Memory B cell (primary cell): Measurements from ENCODE around the gene INPP5J.
"Not testable (repeated sequence)": the region's sequence is repeated elsewhere in the genome, so short reads cannot be mapped to it uniquely, and the experiment has no call there.

Source experiments
- ATAC-seq: fragments of 150-1000 bp; cut with Tn5 transposase; 2 replicates; pipeline ENCODE4 v1.10.0; 2021; ENCODE audit warnings: low read depth, mild to moderate bottlenecking, moderate library complexity
- DNase-seq, 2 donors: peaks; one replicate each; pipeline ENCODE4 v3.0.0; 2022; ENCODE audit warnings: low spot score in 2 of 2
- H3K27ac Mint-ChIP-seq: one replicate; pipeline ENCODE4 v1.8.0; 2022; ENCODE audit warnings: mild to moderate bottlenecking, moderate library complexity, mixed read lengths
- H3K27me3 Mint-ChIP-seq: one replicate; pipeline ENCODE4 v1.8.0; 2022; ENCODE audit warnings: mixed read lengths
- H3K36me3 Mint-ChIP-seq: one replicate; pipeline ENCODE4 v1.8.0; 2022; ENCODE audit warnings: mild to moderate bottlenecking, mixed read lengths
- H3K4me1 Mint-ChIP-seq: one replicate; pipeline ENCODE4 v1.8.0; 2022; ENCODE audit warnings: mixed read lengths
- H3K4me3 Mint-ChIP-seq: one replicate; pipeline ENCODE4 v1.8.0; 2022; ENCODE audit warnings: mild to moderate bottlenecking, moderate library complexity, mixed read lengths
- H3K9me3 Mint-ChIP-seq: one replicate; pipeline ENCODE4 v1.8.0; 2022; ENCODE audit warnings: mixed read lengths

INPP5J gene, protein sequence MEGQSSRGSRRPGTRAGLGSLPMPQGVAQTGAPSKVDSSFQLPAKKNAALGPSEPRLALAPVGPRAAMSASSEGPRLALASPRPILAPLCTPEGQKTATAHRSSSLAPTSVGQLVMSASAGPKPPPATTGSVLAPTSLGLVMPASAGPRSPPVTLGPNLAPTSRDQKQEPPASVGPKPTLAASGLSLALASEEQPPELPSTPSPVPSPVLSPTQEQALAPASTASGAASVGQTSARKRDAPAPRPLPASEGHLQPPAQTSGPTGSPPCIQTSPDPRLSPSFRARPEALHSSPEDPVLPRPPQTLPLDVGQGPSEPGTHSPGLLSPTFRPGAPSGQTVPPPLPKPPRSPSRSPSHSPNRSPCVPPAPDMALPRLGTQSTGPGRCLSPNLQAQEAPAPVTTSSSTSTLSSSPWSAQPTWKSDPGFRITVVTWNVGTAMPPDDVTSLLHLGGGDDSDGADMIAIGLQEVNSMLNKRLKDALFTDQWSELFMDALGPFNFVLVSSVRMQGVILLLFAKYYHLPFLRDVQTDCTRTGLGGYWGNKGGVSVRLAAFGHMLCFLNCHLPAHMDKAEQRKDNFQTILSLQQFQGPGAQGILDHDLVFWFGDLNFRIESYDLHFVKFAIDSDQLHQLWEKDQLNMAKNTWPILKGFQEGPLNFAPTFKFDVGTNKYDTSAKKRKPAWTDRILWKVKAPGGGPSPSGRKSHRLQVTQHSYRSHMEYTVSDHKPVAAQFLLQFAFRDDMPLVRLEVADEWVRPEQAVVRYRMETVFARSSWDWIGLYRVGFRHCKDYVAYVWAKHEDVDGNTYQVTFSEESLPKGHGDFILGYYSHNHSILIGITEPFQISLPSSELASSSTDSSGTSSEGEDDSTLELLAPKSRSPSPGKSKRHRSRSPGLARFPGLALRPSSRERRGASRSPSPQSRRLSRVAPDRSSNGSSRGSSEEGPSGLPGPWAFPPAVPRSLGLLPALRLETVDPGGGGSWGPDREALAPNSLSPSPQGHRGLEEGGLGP

DNA sequence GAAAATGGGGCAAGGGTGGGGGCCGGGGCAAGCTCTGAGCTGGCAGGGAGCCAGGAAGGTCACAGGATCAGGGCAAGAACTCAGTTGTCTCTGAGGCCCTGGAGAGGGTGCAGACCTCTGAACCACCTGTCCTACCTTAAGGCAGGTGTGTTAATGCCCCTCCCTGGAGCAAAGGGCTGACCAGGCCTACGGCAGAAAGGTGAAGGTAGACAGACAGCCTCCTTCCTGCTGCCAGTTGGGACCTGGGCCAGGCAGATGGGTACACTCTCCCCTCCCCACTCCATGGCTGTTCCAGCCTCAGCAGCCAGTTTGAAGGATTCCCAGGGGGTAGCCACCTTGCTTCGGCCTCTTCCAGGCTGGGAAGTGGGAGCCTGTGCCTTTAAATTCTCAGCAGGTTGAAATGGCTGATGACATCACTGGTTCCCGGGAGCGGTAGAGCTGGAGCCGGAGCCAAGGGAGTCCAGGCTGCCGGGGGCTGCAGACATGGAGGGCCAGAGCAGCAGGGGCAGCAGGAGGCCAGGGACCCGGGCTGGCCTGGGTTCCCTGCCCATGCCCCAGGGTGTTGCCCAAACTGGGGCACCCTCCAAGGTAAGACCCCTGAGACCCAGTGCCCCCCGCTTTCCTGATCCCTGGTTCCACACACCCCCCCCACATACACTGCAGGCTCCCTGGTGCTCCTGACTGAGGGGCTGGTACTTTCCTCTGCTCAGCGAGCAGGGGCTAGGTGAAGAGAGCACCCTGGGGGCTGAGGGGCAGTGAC, at the start of gene INPP5J:
TSS of gene INPP5J (plus strand) at position 435 of the 760 bp plus-strand sequence. CDS start at position 484, 49 bp downstream.
- H3K27me3 Mint-ChIP-seq: peaks cover 9% of the 10 kb centered on the region
- no peak within 1 kb of the TSS for H3K4me3 Mint-ChIP-seq
- H3K9me3 Mint-ChIP-seq: no peaks in the 10 kb centered on the region
- ATAC-seq (no peak), DNase-seq (no peak)
- peaks cover 12% of the 10 kb centered on the region for H3K4me1 Mint-ChIP-seq
- H3K27ac Mint-ChIP-seq: peak within 1 kb of the TSS; percentile 15
- H3K36me3 Mint-ChIP-seq: no peaks in the 10 kb centered on the region

DNA sequence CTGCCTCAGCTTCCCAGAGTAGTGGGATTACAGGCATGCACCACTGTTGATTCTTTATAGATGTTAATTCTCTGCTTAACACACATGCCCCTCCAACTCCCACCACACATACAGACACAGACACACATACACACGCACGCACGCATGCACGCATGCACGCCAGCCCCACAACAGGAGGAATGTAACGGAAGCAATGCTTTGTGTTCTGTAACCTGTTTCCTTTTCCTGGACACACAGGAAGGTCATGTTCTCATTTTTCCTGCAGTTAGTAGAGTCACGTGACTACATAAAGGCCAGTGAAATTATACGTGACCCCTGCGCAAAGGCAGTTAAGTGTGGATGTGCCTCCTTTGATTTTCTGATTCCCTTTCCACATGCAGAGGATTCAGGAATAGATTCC, 49.6 kb upstream of the INPP5J start:
- not testable (repeated sequence) for H3K4me1 Mint-ChIP-seq, H3K36me3 Mint-ChIP-seq, DNase-seq, ATAC-seq, H3K27me3 Mint-ChIP-seq, H3K4me3 Mint-ChIP-seq, H3K9me3 Mint-ChIP-seq, H3K27ac Mint-ChIP-seq

DNA sequence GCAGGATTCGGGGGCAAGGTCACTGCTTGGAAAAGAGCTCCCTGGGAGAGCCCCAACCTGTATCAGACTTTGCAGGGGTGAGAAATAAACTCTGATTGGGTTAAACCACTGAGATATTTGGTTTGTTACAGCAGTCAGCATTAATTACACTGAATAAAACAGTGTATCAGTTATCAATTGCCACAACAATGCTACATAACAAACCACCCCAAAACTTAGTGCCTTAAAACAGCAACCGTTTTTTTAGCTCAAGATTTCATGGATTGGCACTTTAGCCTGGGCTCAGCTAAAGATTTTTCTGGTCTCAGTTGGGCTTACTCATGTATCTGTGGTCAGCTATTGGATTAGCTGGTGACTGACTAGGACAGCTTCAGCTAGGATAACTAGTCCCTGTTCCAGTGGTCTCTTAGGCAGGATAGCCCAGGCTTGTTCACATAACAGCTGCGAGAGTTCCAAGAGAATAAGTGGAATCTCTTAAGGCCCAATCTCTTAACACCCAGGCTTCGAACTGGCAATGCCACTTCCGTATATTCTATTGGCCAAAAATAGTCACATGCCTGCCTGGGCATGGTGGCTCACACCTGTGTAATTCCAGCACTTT, 49.1 kb upstream of the INPP5J start:
- not testable (repeated sequence) for H3K36me3 Mint-ChIP-seq, DNase-seq, H3K9me3 Mint-ChIP-seq, H3K4me1 Mint-ChIP-seq, H3K27ac Mint-ChIP-seq, H3K4me3 Mint-ChIP-seq, H3K27me3 Mint-ChIP-seq, ATAC-seq

DNA sequence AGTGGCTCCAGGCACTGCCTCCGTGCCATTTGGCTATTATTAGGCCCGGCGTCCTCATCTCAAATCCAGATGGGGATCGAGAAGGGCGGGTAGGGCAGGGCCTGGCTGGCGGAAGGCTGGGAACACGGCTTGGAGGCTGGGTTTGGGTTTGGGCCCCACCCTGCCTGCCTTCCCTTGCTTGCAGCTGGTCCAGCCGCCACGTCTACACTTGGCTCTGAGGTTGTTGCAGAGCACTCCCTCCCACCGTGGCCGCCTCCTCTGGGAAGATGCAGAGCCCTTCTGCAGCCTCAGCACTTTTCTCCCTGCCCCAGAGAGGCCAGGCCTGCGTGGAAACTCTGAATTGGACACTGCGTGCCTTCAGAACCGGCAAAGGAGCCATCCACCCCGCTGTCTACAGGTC, 46.8 kb upstream of the INPP5J start:
- no peak for DNase-seq
- H3K27me3 Mint-ChIP-seq: peaks cover 2% of the 10 kb centered on the region
- H3K36me3 Mint-ChIP-seq: no peaks in the 10 kb centered on the region
- no peaks in the 10 kb centered on the region for H3K9me3 Mint-ChIP-seq
- H3K4me1 Mint-ChIP-seq: peaks cover 3% of the 10 kb centered on the region
- no peak overlapping the region for H3K4me3 Mint-ChIP-seq
- no peak for ATAC-seq
- no peak overlapping the region for H3K27ac Mint-ChIP-seq

DNA sequence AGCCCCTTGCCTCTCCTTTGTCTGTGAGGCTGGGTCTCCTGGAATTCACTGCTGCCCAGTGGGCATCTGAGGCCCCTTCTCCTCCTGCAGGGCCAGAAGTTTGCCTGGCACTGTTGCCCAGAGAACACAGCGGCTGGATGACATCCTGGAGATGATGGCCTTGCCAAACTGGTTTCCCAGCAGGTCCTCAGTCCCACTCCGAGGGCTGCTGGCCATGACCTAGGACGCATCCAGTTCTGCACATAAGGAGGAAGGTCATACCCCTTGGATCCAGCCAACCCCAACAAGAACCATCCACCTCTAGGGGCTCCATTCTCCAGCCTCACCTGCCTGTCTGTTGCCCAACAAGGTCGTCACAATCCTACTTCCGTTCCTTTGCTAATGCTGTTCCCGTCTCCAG, 45.1 kb upstream of the INPP5J start:
- peaks cover 14% of the 10 kb centered on the region for H3K4me1 Mint-ChIP-seq

DNA sequence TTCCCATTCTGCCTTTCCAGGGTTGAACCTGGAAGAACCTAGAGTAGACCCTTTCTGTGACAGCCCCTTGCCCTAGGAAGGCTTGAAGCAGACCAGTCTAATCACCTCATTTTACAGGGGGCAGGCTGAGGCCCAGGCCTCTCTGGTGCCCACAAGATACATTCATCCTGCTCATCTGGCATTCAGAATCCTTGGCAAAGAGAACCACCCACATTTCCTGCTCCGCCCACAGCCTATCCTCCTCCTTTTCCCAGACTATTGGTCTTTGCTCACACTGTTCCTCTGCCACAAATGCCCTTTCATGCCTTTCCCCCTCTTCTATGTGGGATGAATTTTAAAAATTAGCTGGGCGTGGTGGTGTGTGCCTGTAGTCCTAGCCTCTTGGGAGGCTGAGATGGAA, 44.4 kb upstream of the INPP5J start:
- not testable (repeated sequence) for H3K9me3 Mint-ChIP-seq, H3K4me3 Mint-ChIP-seq, H3K36me3 Mint-ChIP-seq, DNase-seq, H3K27ac Mint-ChIP-seq, ATAC-seq, H3K27me3 Mint-ChIP-seq
- peaks cover 16% of the 10 kb centered on the region for H3K4me1 Mint-ChIP-seq

More for the DNA sequence above, 45.1 kb upstream of the INPP5J start:
- peaks cover 2% of the 10 kb centered on the region for H3K27me3 Mint-ChIP-seq
- no peak overlapping the region for H3K27ac Mint-ChIP-seq
- DNase-seq: no peak
- H3K4me3 Mint-ChIP-seq: no peak overlapping the region
- no peak for ATAC-seq
- no peaks in the 10 kb centered on the region for H3K36me3 Mint-ChIP-seq
- H3K9me3 Mint-ChIP-seq: no peaks in the 10 kb centered on the region

DNA sequence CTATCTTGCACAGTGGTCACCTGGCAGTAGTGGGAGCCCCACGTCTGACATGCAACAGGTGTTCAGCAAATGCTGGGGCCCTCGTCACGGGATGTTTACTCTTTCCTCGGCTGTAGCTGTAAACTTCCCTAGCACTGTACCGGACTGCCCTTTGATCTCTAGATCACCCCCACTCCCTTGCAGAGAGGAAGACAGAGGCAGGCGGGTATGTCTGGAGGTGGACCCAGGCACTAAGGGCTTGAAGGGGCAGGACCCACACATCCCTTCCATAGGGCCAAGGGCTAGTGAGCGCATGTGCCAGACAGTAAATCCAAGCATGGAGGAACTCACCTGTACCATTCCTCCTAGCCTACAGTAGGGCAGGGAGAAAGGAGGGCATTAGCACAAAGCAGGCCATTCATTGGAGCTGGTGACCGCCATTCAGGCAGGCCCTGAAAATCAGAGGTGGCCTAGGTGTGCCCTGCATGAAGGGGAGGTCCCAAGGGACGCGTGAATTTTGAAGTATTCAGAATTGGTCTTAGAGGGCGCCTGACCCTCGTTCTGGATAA, 43.6 kb upstream of the INPP5J start:
- no peak overlapping the region for H3K27ac Mint-ChIP-seq
- no peaks in the 10 kb centered on the region for H3K36me3 Mint-ChIP-seq
- ATAC-seq (no peak), DNase-seq (no peak)
- H3K9me3 Mint-ChIP-seq: no peaks in the 10 kb centered on the region
- H3K27me3 Mint-ChIP-seq: no peaks in the 10 kb centered on the region
- no peak overlapping the region for H3K4me3 Mint-ChIP-seq
- peaks cover 21% of the 10 kb centered on the region for H3K4me1 Mint-ChIP-seq

DNA sequence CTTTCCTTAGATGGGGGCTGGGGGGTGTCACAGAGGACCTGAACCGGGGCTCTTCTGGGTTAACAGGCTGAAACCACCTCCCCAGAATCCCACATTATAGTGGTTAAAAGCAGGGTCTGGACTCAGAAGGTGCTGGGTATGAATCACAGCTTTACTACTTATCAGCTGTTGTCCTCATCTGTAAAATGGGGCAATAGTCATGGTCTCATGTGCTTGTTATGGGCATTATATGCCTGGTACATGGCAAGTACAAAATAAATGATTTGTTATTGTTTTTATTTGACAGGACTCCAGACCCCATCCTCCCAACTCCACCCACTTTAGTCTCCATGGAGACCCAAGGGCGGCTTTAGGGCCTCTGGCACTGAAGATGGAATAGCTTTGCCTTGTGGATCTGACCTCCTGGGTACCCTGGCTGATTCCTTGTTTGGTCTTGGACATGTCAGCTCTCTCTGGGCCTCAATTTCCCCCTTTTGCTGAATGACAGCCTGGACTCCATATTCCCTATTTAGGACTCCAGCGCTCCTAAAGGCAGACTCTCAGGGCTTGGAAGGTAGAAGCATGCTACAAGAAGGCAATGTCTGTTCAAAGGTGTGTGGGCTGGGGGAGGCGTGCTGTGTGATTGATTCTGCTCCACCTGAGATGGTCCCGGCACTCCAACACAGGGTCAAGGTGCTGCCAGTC, 42.5 kb upstream of the INPP5J start:
- no peak for DNase-seq
- Mint-ChIP-seq H3K27me3 (no peaks in the 10 kb centered on the region), H3K9me3 (no peaks in the 10 kb centered on the region), H3K36me3 (no peaks in the 10 kb centered on the region), H3K4me1 (peaks cover 26% of the 10 kb centered on the region), H3K27ac (peak overlapping the region; percentile 78), H3K4me3 (peak overlapping the region; percentile 94)
- no peak for ATAC-seq

DNA sequence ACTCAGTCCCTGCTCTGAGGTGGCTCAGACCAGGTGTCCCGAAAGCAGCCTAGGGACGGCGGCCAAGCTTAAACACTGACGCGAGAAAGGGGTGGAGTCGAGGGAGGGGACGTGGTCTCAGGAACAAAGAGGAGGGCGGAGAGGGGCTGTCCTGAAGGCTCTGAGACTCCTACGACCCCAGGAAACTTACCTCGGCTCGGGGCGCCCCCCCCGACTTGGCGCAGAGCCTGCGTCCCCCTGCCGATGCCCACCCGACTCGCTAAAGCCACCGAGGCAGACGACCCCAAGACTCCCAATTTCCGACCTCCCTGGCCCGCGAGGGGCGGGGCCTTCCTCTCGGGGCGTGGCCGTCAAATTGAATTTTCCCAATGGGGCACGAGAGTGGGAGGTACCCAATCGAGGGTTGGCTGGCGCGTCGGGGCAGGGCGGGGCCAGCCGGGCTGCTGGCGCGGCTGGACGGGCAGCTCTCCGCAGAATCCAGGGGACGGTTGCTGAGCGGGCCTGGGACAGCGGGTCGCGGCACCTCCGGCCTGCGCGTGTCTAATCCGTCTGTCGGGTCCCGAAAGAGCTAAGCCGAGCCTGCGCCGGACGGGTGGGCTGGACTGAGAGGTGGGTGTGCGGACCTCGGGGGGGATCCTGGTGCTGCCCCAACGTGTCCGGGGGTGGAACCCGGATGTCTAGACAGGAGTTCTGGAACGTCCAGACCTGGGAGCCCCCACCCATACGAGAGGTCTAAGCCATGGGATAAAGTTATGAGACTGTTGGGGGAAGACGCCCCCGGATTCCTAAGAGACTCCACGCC, 41.7 kb upstream of the INPP5J start, which contains the start of gene SMTN:
TSS of gene SMTN (plus strand) at position 471 of the 802 bp plus-strand sequence. CDS start 1,941 bp downstream, outside the sequence.
- Mint-ChIP-seq H3K4me3 (peak within 1 kb of the TSS; percentile 94), H3K9me3 (no peaks in the 10 kb centered on the region), H3K27ac (peak within 1 kb of the TSS; percentile 78), H3K27me3 (no peaks in the 10 kb centered on the region), H3K4me1 (peaks cover 27% of the 10 kb centered on the region), H3K36me3 (no peaks in the 10 kb centered on the region)
- peak; percentile 67 for ATAC-seq
- DNase-seq: peak; percentile 83 to 91

DNA sequence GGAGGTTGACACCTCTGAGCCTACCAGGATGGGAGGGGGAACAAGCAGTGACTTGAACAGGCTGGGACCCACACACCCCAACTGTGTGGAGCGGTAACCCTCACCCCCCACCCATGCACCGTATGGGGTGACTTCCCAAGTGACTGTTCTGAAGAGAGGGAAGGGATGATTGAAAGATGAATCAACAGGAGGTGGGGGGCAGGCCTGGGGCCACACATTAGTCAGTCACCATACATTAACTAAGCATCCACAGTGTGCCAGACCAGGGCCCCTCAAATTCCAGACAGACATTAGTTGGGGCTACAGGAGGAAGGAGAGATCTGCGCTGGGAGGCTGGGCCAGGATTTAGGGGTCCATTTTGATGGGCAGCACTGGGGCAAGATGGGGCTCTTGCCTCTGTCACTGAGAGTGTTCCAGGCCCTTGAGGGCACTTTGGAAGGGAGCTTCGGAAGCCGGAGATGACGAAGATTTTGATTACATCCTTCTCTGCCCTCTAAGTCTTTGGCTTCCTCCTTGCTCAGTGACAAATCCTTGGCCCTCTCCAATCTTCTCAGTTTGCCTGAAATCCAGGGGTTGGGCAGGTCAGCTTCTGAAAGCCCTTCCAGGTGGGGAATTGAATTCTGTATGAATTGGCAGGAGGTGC, 40.7 kb upstream of the INPP5J start:
- Mint-ChIP-seq H3K4me1 (peaks cover 27% of the 10 kb centered on the region), H3K9me3 (no peaks in the 10 kb centered on the region), H3K27me3 (no peaks in the 10 kb centered on the region), H3K4me3 (peak overlapping the region; percentile 22), H3K36me3 (no peaks in the 10 kb centered on the region), H3K27ac (no peak overlapping the region)
- ATAC-seq: no peak
- no peak for DNase-seq

DNA sequence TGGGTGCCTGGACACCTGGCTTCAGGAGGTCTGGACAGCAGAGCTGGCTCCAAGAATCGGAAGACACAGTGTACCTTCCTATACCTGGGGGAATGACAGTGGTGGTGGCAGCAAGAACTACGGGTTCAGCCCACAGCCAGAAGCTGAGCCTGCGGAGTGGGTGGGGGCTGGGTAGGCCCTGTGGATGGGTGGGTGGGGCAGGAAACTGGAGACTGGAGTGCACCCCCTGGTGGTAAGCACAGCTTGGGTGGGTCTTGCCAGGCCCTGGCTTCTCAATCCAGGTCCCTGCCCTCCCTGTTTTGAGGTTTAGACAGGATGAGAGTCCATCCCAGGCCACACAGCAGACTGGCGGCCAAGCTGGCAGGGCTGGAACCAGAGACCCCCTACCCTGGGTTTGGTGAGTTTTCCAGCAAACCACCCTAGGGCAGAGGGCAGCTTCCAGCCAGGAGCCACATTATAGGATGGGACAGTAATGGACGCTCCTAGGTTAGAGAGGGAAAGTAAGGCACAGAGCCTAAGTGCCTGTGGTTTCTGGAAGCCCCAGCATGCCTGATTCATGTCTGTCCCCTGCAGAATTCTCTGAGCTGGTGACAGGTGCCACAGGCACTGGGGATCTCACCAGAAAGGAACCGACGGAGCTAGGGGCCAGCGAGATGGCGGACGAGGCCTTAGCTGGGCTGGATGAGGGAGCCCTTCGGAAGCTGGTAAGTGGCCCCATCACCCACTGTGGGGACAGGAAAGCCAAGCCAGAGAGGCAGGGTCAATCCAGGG, 40.0 kb upstream of the INPP5J start:
- Mint-ChIP-seq H3K4me3 (peak overlapping the region; percentile 22), H3K4me1 (peaks cover 27% of the 10 kb centered on the region), H3K27me3 (no peaks in the 10 kb centered on the region), H3K27ac (no peak overlapping the region), H3K9me3 (no peaks in the 10 kb centered on the region), H3K36me3 (no peaks in the 10 kb centered on the region)
- ATAC-seq (no peak), DNase-seq (no peak)
